ENCODE results near the gene RIPK1. TPM values are rescaled to one million over a fixed set of nuclear protein-coding genes. Genes with fewer than 3 reads are reported as not detected.
A peak's percentile ranks its signal among the peaks of the same experiment; 100 is the strongest.
"Not testable (repeated sequence)": the region's sequence is repeated elsewhere in the genome, so short reads cannot be mapped to it uniquely, and the experiment has no call there.

RIPK1 gene
- total RNA-seq, 1 experiment from 2014 or later: 14.8 TPM

- CTCF ChIA-PET: interaction anchor here (0.6 to 0.7 kb wide), 5 partner anchors 9 to 546 kb away, joined by 3 to 5 read pairs (median 3); no protein-coding TSS in a partner anchor
- peak overlapping the region; percentile 81 for H3K4me2 ChIP-seq
- H3K27ac ChIP-seq; H3K79me2 ChIP-seq (ENCODE audit: low read depth); H3K9me3 ChIP-seq (ENCODE audit: insufficient read depth, low read depth); H4K20me1 ChIP-seq (ENCODE audit: insufficient read depth); H3F3A ChIP-seq (ENCODE audit: insufficient read depth, low read depth); H3K36me3 ChIP-seq (ENCODE audit: low read depth); H3K4me1 ChIP-seq (replicated peaks; ENCODE audit: insufficient read depth); DNase-seq; H3K27me3 ChIP-seq (ENCODE audit: insufficient read depth, low read depth); H3K9me2 ChIP-seq (ENCODE audit: insufficient read depth): not testable (repeated sequence)
- POLR2A ChIA-PET (ENCODE audit: unreplicated experiment): interaction anchor here (0.6 to 1.4 kb wide), 6 partner anchors 53 to 660 kb away, joined by 3 to 8 read pairs (median 4); no protein-coding TSS in a partner anchor
- peak overlapping the region; percentile 69 for H3K4me3 ChIP-seq
- TSS peak; percentile 42 for BruUV-seq (replicated peaks)
- H2AFZ ChIP-seq: 0 out of 2 replicates have a peak overlapping the region, but pooled peaks have one; percentile 55
- intact Hi-C loops (cut with micrococcal nuclease; ENCODE audit: unreplicated experiment): loop anchor here (1.0 to 2.0 kb wide), 2 partner anchors 30 to 95 kb away; no protein-coding TSS in a partner anchor
These were observed 88.2 kb downstream of the RIPK1 start for GRCh38 chr6:3156184-3157130.

- no peaks in the 10 kb centered on the region for H3K9me2 ChIP-seq (ENCODE audit: insufficient read depth)
- no peaks in the 10 kb centered on the region for H3K79me2 ChIP-seq (ENCODE audit: low read depth)
- DNase-seq: peak; percentile 44 to 86
- H3F3A ChIP-seq (ENCODE audit: insufficient read depth, low read depth): peaks cover 17% of the 10 kb centered on the region; the same call in 1 of the 2 replicates
- ChIA-PET CTCF (interaction anchor here (0.6 to 0.7 kb wide), 5 partner anchors 9 to 545 kb away, joined by 3 to 5 read pairs (median 3); no protein-coding TSS in a partner anchor), POLR2A (ENCODE audit: unreplicated experiment) (interaction anchor here (0.6 to 1.4 kb wide), 7 partner anchors 14 to 659 kb away, joined by 3 to 8 read pairs (median 4); no protein-coding TSS in a partner anchor)
- H3K27me3 ChIP-seq (ENCODE audit: insufficient read depth, low read depth): no peaks in the 10 kb centered on the region
- H3K4me3 ChIP-seq: peak within 1 kb of the TSS; percentile 69
- H3K27ac ChIP-seq: no peak within 1 kb of the TSS
- no peaks in the 10 kb centered on the region for H4K20me1 ChIP-seq (ENCODE audit: insufficient read depth)
- H3K9me3 ChIP-seq (ENCODE audit: insufficient read depth, low read depth): no peaks in the 10 kb centered on the region
- peaks cover 10% of the 10 kb centered on the region for H3K4me1 ChIP-seq (replicated peaks; ENCODE audit: insufficient read depth)
- TF ChIP-seq CTCF (conservative IDR thresholded peaks at IDR 0.05) (peak; percentile 40; the same call in 1 of the 2 replicates), EZH2 (IDR thresholded peaks at IDR 0.05; ENCODE audit: low read depth) (no peak)
- intact Hi-C loops (cut with micrococcal nuclease; ENCODE audit: unreplicated experiment): loop anchor here (1.0 to 2.0 kb wide), 2 partner anchors 31 to 94 kb away; no protein-coding TSS in a partner anchor
- H2AFZ ChIP-seq: peak within 1 kb of the TSS; percentile 55; the same call in 1 of the 2 replicates
- peak within 1 kb of the TSS; percentile 81 for H3K4me2 ChIP-seq
- BruUV-seq (replicated peaks): no TSS peak
- H3K36me3 ChIP-seq (ENCODE audit: low read depth): no peaks in the 10 kb centered on the region; the same call in 1 of the 2 replicates
These were observed 89.0 kb downstream of the RIPK1 start, which contains the start of gene TUBB2A for GRCh38 chr6:3157131-3157933. TSS of gene TUBB2A (minus strand) at chr6:3157544. CDS start at chr6:3157463, 81 bp downstream.

- H3K36me3 ChIP-seq (ENCODE audit: low read depth): no peaks in the 10 kb centered on the region
- H3K4me2 ChIP-seq: peak overlapping the region; percentile 38
- TF ChIP-seq EZH2 (IDR thresholded peaks at IDR 0.05; ENCODE audit: low read depth) (no peak), CTCF (conservative IDR thresholded peaks at IDR 0.05) (no peak)
- H3K9me3 ChIP-seq (ENCODE audit: insufficient read depth, low read depth): no peaks in the 10 kb centered on the region
- H3F3A ChIP-seq (ENCODE audit: insufficient read depth, low read depth): peaks cover 35% of the 10 kb centered on the region
- 0 out of 2 replicates have a peak overlapping the region, but pooled peaks have one; percentile 20 for H3K27ac ChIP-seq
- no TSS peak for BruUV-seq (replicated peaks)
- ChIA-PET POLR2A (ENCODE audit: unreplicated experiment) (interaction anchor here (0.6 kb wide), 1 partner anchor 125 kb away, joined by 13 read pairs; no protein-coding TSS in a partner anchor), CTCF (no interaction called here)
- H3K79me2 ChIP-seq (ENCODE audit: low read depth): no peaks in the 10 kb centered on the region
- H3K4me3 ChIP-seq: no peak overlapping the region
- peak; percentile 74 to 79 for DNase-seq
- H3K27me3 ChIP-seq (ENCODE audit: insufficient read depth, low read depth): no peaks in the 10 kb centered on the region
- H2AFZ ChIP-seq: no peak overlapping the region
- H3K4me1 ChIP-seq (replicated peaks; ENCODE audit: insufficient read depth): peaks cover 27% of the 10 kb centered on the region
- no peaks in the 10 kb centered on the region for H4K20me1 ChIP-seq (ENCODE audit: insufficient read depth)
- no peaks in the 10 kb centered on the region for H3K9me2 ChIP-seq (ENCODE audit: insufficient read depth)
- intact Hi-C loops (cut with micrococcal nuclease; ENCODE audit: unreplicated experiment): loop anchor here (1.0 kb wide), 1 partner anchor 49 kb away; no protein-coding TSS in a partner anchor
These were observed 91.8 kb downstream of the RIPK1 start for GRCh38 chr6:3159805-3160781.

Data from PC-9 (cell line).